ENCODE measurements around the gene RAB24. TPM values are rescaled to one million over a fixed set of nuclear protein-coding genes. Genes with fewer than 3 reads are reported as not detected.
A peak's percentile ranks its signal among the peaks of the same experiment; 100 is the strongest.

Gene RAB24
- polyA plus RNA-seq, 1 donor: 77.5 TPM

- no peak overlapping the region for H3K27ac ChIP-seq (ENCODE audit: low read length)
- H3K4me1 ChIP-seq (ENCODE audit: control insufficient read depth, insufficient read depth, low read length): peaks cover 20% of the 10 kb centered on the region
- WGBS (ENCODE audit: insufficient coverage, low lambda C conversion rate): 100% methylated on average over 1 of the region's 7 CpGs
- H3K9me3 ChIP-seq (ENCODE audit: control insufficient read depth, low read depth, low read length): no peaks in the 10 kb centered on the region
- H3K27me3 ChIP-seq (ENCODE audit: control insufficient read depth, insufficient read depth, low read length): no peaks in the 10 kb centered on the region
- no peak for DNase-seq
- no peak overlapping the region for H3K4me3 ChIP-seq (ENCODE audit: low read length)
- peaks cover 78% of the 10 kb centered on the region for H3K36me3 ChIP-seq (ENCODE audit: control insufficient read depth, insufficient read depth, low read length)
These were observed 11.8 kb downstream of the RAB24 start for GRCh38 chr5:177291735-177292134.

- H3K36me3 ChIP-seq (ENCODE audit: control insufficient read depth, insufficient read depth, low read length): peaks cover 76% of the 10 kb centered on the region
- no peaks in the 10 kb centered on the region for H3K9me3 ChIP-seq (ENCODE audit: control insufficient read depth, low read depth, low read length)
- no peaks in the 10 kb centered on the region for H3K27me3 ChIP-seq (ENCODE audit: control insufficient read depth, insufficient read depth, low read length)
- peaks cover 14% of the 10 kb centered on the region for H3K4me1 ChIP-seq (ENCODE audit: control insufficient read depth, insufficient read depth, low read length)
- no peak overlapping the region for H3K4me3 ChIP-seq (ENCODE audit: low read length)
- H3K27ac ChIP-seq (ENCODE audit: low read length): no peak overlapping the region
- DNase-seq: no peak
- WGBS (ENCODE audit: insufficient coverage, low lambda C conversion rate): 100% methylated on average over 2 of the region's 12 CpGs
These were observed 12.5 kb downstream of the RAB24 start for GRCh38 chr5:177290816-177291596.

- no peak overlapping the region for H3K4me3 ChIP-seq (ENCODE audit: low read length)
- H3K27me3 ChIP-seq (ENCODE audit: control insufficient read depth, insufficient read depth, low read length): no peaks in the 10 kb centered on the region
- no peak overlapping the region for H3K27ac ChIP-seq (ENCODE audit: low read length)
- WGBS (ENCODE audit: insufficient coverage, low lambda C conversion rate): 80% methylated on average over 1 of the region's 2 CpGs
- DNase-seq: no peak
- H3K9me3 ChIP-seq (ENCODE audit: control insufficient read depth, low read depth, low read length): no peaks in the 10 kb centered on the region
- H3K36me3 ChIP-seq (ENCODE audit: control insufficient read depth, insufficient read depth, low read length): peaks cover 73% of the 10 kb centered on the region
- no peaks in the 10 kb centered on the region for H3K4me1 ChIP-seq (ENCODE audit: control insufficient read depth, insufficient read depth, low read length)
These were observed 15.3 kb downstream of the RAB24 start for GRCh38 chr5:177288191-177288590.

- H3K27me3 ChIP-seq (ENCODE audit: control insufficient read depth, insufficient read depth, low read length): no peaks in the 10 kb centered on the region
- H3K27ac ChIP-seq (ENCODE audit: low read length): peak overlapping the region; percentile 24
- DNase-seq: peak in 1 of 2 donors; percentile 25
- H3K36me3 ChIP-seq (ENCODE audit: control insufficient read depth, insufficient read depth, low read length): peaks cover 56% of the 10 kb centered on the region
- 83% methylated on average over 1 of the region's 1 CpG for WGBS (ENCODE audit: insufficient coverage, low lambda C conversion rate)
- no peak overlapping the region for H3K4me3 ChIP-seq (ENCODE audit: low read length)
- H3K4me1 ChIP-seq (ENCODE audit: control insufficient read depth, insufficient read depth, low read length): no peaks in the 10 kb centered on the region
- H3K9me3 ChIP-seq (ENCODE audit: control insufficient read depth, low read depth, low read length): no peaks in the 10 kb centered on the region
These were observed 26.6 kb downstream of the RAB24 start for GRCh38 chr5:177276886-177277285.

GRCh38 chr5:177275883-177276282 lies 27.6 kb downstream of the RAB24 start:
- Histone ChIP-seq H3K27me3 (ENCODE audit: control insufficient read depth, insufficient read depth, low read length) (no peaks in the 10 kb centered on the region), H3K4me1 (ENCODE audit: control insufficient read depth, insufficient read depth, low read length) (no peaks in the 10 kb centered on the region), H3K27ac (ENCODE audit: low read length) (no peak overlapping the region), H3K36me3 (ENCODE audit: control insufficient read depth, insufficient read depth, low read length) (peaks cover 52% of the 10 kb centered on the region), H3K9me3 (ENCODE audit: control insufficient read depth, low read depth, low read length) (no peaks in the 10 kb centered on the region), H3K4me3 (ENCODE audit: low read length) (no peak overlapping the region)
- WGBS (ENCODE audit: insufficient coverage, low lambda C conversion rate): no CpG with 5 or more reads among the region's 6 CpGs
- DNase-seq: no peak

GRCh38 chr5:177271113-177271512 lies 32.4 kb downstream of the RAB24 start:
- no peak for DNase-seq
- Histone ChIP-seq H3K4me3 (ENCODE audit: low read length) (no peak overlapping the region), H3K36me3 (ENCODE audit: control insufficient read depth, insufficient read depth, low read length) (peaks cover 63% of the 10 kb centered on the region), H3K4me1 (ENCODE audit: control insufficient read depth, insufficient read depth, low read length) (no peaks in the 10 kb centered on the region), H3K27me3 (ENCODE audit: control insufficient read depth, insufficient read depth, low read length) (no peaks in the 10 kb centered on the region), H3K9me3 (ENCODE audit: control insufficient read depth, low read depth, low read length) (no peaks in the 10 kb centered on the region), H3K27ac (ENCODE audit: low read length) (no peak overlapping the region)
- 100% methylated on average over 2 of the region's 4 CpGs for WGBS (ENCODE audit: insufficient coverage, low lambda C conversion rate)

- DNase-seq: no peak
- Histone ChIP-seq H3K36me3 (ENCODE audit: control insufficient read depth, insufficient read depth, low read length) (peaks cover 63% of the 10 kb centered on the region), H3K9me3 (ENCODE audit: control insufficient read depth, low read depth, low read length) (no peaks in the 10 kb centered on the region), H3K27ac (ENCODE audit: low read length) (no peak overlapping the region), H3K4me3 (ENCODE audit: low read length) (no peak overlapping the region), H3K4me1 (ENCODE audit: control insufficient read depth, insufficient read depth, low read length) (no peaks in the 10 kb centered on the region), H3K27me3 (ENCODE audit: control insufficient read depth, insufficient read depth, low read length) (no peaks in the 10 kb centered on the region)
- no CpG with 5 or more reads among the region's 3 CpGs for WGBS (ENCODE audit: insufficient coverage, low lambda C conversion rate)
These were observed 32.9 kb downstream of the RAB24 start for GRCh38 chr5:177270653-177271052.

GRCh38 chr5:177269976-177270375 lies 33.5 kb downstream of the RAB24 start:
- Histone ChIP-seq H3K4me3 (ENCODE audit: low read length) (no peak overlapping the region), H3K9me3 (ENCODE audit: control insufficient read depth, low read depth, low read length) (no peaks in the 10 kb centered on the region), H3K27ac (ENCODE audit: low read length) (no peak overlapping the region), H3K27me3 (ENCODE audit: control insufficient read depth, insufficient read depth, low read length) (no peaks in the 10 kb centered on the region), H3K36me3 (ENCODE audit: control insufficient read depth, insufficient read depth, low read length) (peaks cover 64% of the 10 kb centered on the region), H3K4me1 (ENCODE audit: control insufficient read depth, insufficient read depth, low read length) (no peaks in the 10 kb centered on the region)
- no CpG with 5 or more reads among the region's 3 CpGs for WGBS (ENCODE audit: insufficient coverage, low lambda C conversion rate)
- DNase-seq: no peak

GRCh38 chr5:177269232-177269895 lies 34.2 kb downstream of the RAB24 start:
- peaks cover 65% of the 10 kb centered on the region for H3K36me3 ChIP-seq (ENCODE audit: control insufficient read depth, insufficient read depth, low read length)
- H3K27ac ChIP-seq (ENCODE audit: low read length): no peak overlapping the region
- H3K4me3 ChIP-seq (ENCODE audit: low read length): no peak overlapping the region
- DNase-seq: no peak
- 100% methylated on average over 3 of the region's 7 CpGs for WGBS (ENCODE audit: insufficient coverage, low lambda C conversion rate)
- H3K27me3 ChIP-seq (ENCODE audit: control insufficient read depth, insufficient read depth, low read length): no peaks in the 10 kb centered on the region
- H3K4me1 ChIP-seq (ENCODE audit: control insufficient read depth, insufficient read depth, low read length): no peaks in the 10 kb centered on the region
- no peaks in the 10 kb centered on the region for H3K9me3 ChIP-seq (ENCODE audit: control insufficient read depth, low read depth, low read length)

- DNase-seq: no peak
- Histone ChIP-seq H3K36me3 (ENCODE audit: control insufficient read depth, insufficient read depth, low read length) (peaks cover 60% of the 10 kb centered on the region), H3K27ac (ENCODE audit: low read length) (no peak overlapping the region), H3K4me1 (ENCODE audit: control insufficient read depth, insufficient read depth, low read length) (no peaks in the 10 kb centered on the region), H3K9me3 (ENCODE audit: control insufficient read depth, low read depth, low read length) (no peaks in the 10 kb centered on the region), H3K4me3 (ENCODE audit: low read length) (no peak overlapping the region), H3K27me3 (ENCODE audit: control insufficient read depth, insufficient read depth, low read length) (no peaks in the 10 kb centered on the region)
- no CpG with 5 or more reads among the region's 16 CpGs for WGBS (ENCODE audit: insufficient coverage, low lambda C conversion rate)
These were observed 38.1 kb downstream of the RAB24 start for GRCh38 chr5:177265395-177265794.

All from large intestine (tissue), 3 donors.